Esophagus muscularis mucosa (tissue), 4 donors: ENCODE results near the gene GGA2. TPM values are rescaled to one million over a fixed set of nuclear protein-coding genes. Genes with fewer than 3 reads are reported as not detected.
"Not testable (repeated sequence)": the region's sequence is repeated elsewhere in the genome, so short reads cannot be mapped to it uniquely, and the experiment has no call there.

Experiments used
- DNase-seq: peaks from one replicate; pipeline ENCODE4 v3.0.0-alpha.2; 2017; ENCODE audit errors: extremely low spot score
- H3K27ac ChIP-seq, 4 donors: fragments of 200-600 bp; sonication (generic); replicated peaks in 1 of 4; 1 replicate in 3 of 4; 2 replicates in 1 of 4; pipeline ENCODE4 v1.5.1; 2016 to 2019; ENCODE audit warnings: mild to moderate bottlenecking in 1 of 4
- H3K27me3 ChIP-seq, 4 donors: fragments of 200-600 bp; sonication (generic); one replicate each; pipeline versions ENCODE4 v1.5.1 to v1.6.0; 2016 to 2019
- H3K36me3 ChIP-seq, 4 donors: fragments of 200-600 bp; sonication (generic); one replicate each; pipeline ENCODE4 v1.5.1; 2016 to 2019
- H3K4me1 ChIP-seq, 4 donors: fragments of 200-600 bp; sonication (generic); one replicate each; pipeline ENCODE4 v1.5.1; 2016 to 2019
- H3K4me3 ChIP-seq, 4 donors: fragments of 200-600 bp; sonication (generic); 1 replicate in 2 of 4; 2 replicates in 2 of 4; pipeline ENCODE4 v1.5.1; 2016 to 2019; ENCODE audit warnings: mild to moderate bottlenecking in 4 of 4, moderate library complexity in 1 of 4
- H3K9me3 ChIP-seq, 4 donors: fragments of 200-600 bp; sonication (generic); 1 replicate in 3 of 4; 2 replicates in 1 of 4; pipeline ENCODE4 v1.5.1; 2016 to 2019
- CTCF ChIP-seq, 3 experiments: fragments of 200-600 bp in 2 of 3; fragments of 450-650 bp in 1 of 3; sonication (generic) in 2 of 3; IDR thresholded peaks; one replicate each; pipeline ENCODE4 v1.5.1; 2017 to 2019; ENCODE audit warnings: antibody characterized with exemption in 3 of 3, mild to moderate bottlenecking in 2 of 3, moderate library complexity in 1 of 3
- EP300 ChIP-seq: sonication (generic); formaldehyde crosslinking; IDR thresholded peaks from one replicate; pipeline ENCODE4 v1.6.1; 2017; ENCODE audit warnings: antibody characterized with exemption
- POLR2A ChIP-seq: fragments of 450-650 bp; IDR thresholded peaks from one replicate; pipeline ENCODE4 v1.6.1; 2017; ENCODE audit warnings: antibody characterized with exemption, moderate library complexity, mild to moderate bottlenecking, low read depth
- POLR2AphosphoS5 ChIP-seq, 2 donors: sonication (generic); formaldehyde crosslinking; IDR thresholded peaks; one replicate each; pipeline ENCODE4 v1.6.1; 2017; ENCODE audit warnings: antibody characterized with exemption in 2 of 2
- WGBS: methylation state at CpG from one replicate; pipeline ENCODE4 v1.1.5; 2018; 5-methylcytosine and 5-hydroxymethylcytosine counted together
- intact Hi-C: fragments of 100-400 bp; cut with DNase I; formaldehyde crosslinking; loops from one replicate; pipeline ENCODE4 v1.15.1; 2023
- total RNA-seq, 4 donors: library from RNA; depleted of rRNA; stranded (reverse); fragments of >200 nt; gene quantifications; one replicate each; pipeline versions ENCODE4 v1.1.0 to v1.2.1, GENCODE V29; 2016

Gene GGA2
- total RNA-seq, 4 donors from 2014 or later = 20.3 to 37.3 (median 23.0) TPM

- intact Hi-C loops = no loop called here
- peak in 1 of 3 experiments; percentile 17 for TF ChIP-seq CTCF (IDR thresholded peaks at IDR 0.05)
- TF ChIP-seq POLR2AphosphoS5 (IDR thresholded peaks at IDR 0.05) = peak; percentile 77 to 80
- no peak for TF ChIP-seq POLR2A
- DNase-seq = peak; percentile 95
- Histone ChIP-seq H3K27ac (peak within 1 kb of the TSS; percentile 74 to 86 (median 84)), H3K27me3 (no peaks in the 10 kb centered on the region), H3K4me3 (peak within 1 kb of the TSS; percentile 83 to 98 (median 90)), H3K36me3 (peaks cover 0 to 6% (median 4%) of the 10 kb centered on the region in 4 donors), H3K9me3 (no peaks in the 10 kb centered on the region), H3K4me1 (peaks cover 21 to 57% (median 49%) of the 10 kb centered on the region in 4 donors)
- 0% methylated on average over 31 of the region's 57 CpGs for WGBS
Measured at GRCh38 chr16:23452572-23453337, 57.5 kb downstream of the GGA2 start, which contains the start of gene COG7. Gene COG7, minus strand, starts transcription at chr16:23453189. Its CDS starts 195 bp downstream, at chr16:23452994.

- peak overlapping the region; percentile 74 to 86 (median 84) for H3K27ac ChIP-seq
- WGBS = 7% methylated on average over 10 of the region's 10 CpGs
- intact Hi-C loops = no loop called here
Measured at GRCh38 chr16:23452221-23452571, 58.1 kb downstream of the GGA2 start.

GRCh38 chr16:23448392-23448791 lies 61.9 kb downstream of the GGA2 start:
- no peak for DNase-seq
- WGBS = 66% methylated on average over 4 of the region's 4 CpGs
- peaks cover 10 to 35% (median 30%) of the 10 kb centered on the region in 4 donors for H3K36me3 ChIP-seq
- H3K9me3 ChIP-seq = no peaks in the 10 kb centered on the region
- H3K27ac ChIP-seq = no peak overlapping the region
- H3K4me1 ChIP-seq = peaks cover 14 to 54% (median 40%) of the 10 kb centered on the region in 4 donors
- H3K4me3 ChIP-seq = no peak overlapping the region
- intact Hi-C loops = no loop called here
- TF ChIP-seq EP300 (no peak), POLR2A (no peak), POLR2AphosphoS5 (IDR thresholded peaks at IDR 0.05) (no peak), CTCF (IDR thresholded peaks at IDR 0.05) (no peak)
- no peaks in the 10 kb centered on the region for H3K27me3 ChIP-seq

More at GRCh38 chr16:23452221-23452571, 58.1 kb downstream of the GGA2 start:
- H3K4me3 ChIP-seq = peak overlapping the region; percentile 83 to 98 (median 90)
- H3K36me3 ChIP-seq = peaks cover 0 to 8% (median 6%) of the 10 kb centered on the region in 4 donors
- H3K4me1 ChIP-seq = peaks cover 21 to 60% (median 50%) of the 10 kb centered on the region in 4 donors
- H3K27me3 ChIP-seq = no peaks in the 10 kb centered on the region
- no peak for DNase-seq
- H3K9me3 ChIP-seq = no peaks in the 10 kb centered on the region
- no peak for TF ChIP-seq CTCF (IDR thresholded peaks at IDR 0.05)
- TF ChIP-seq POLR2AphosphoS5 (IDR thresholded peaks at IDR 0.05) = no peak
- TF ChIP-seq POLR2A = no peak
- no peak for TF ChIP-seq EP300

- Histone ChIP-seq H3K4me1 (peaks cover 0 to 30% (median 15%) of the 10 kb centered on the region in 4 donors), H3K36me3 (peaks cover 12 to 75% (median 64%) of the 10 kb centered on the region in 4 donors)
- WGBS = 93% methylated on average over 7 of the region's 7 CpGs
- not testable (repeated sequence) for H3K27me3 ChIP-seq, H3K27ac ChIP-seq, H3K4me3 ChIP-seq, DNase-seq, H3K9me3 ChIP-seq
- intact Hi-C loops = loop anchor here (10.0 kb wide), 1 partner anchor 373 kb away; no protein-coding TSS in a partner anchor
Measured at GRCh38 chr16:23437542-23437941, 72.8 kb downstream of the GGA2 start.

DNA sequence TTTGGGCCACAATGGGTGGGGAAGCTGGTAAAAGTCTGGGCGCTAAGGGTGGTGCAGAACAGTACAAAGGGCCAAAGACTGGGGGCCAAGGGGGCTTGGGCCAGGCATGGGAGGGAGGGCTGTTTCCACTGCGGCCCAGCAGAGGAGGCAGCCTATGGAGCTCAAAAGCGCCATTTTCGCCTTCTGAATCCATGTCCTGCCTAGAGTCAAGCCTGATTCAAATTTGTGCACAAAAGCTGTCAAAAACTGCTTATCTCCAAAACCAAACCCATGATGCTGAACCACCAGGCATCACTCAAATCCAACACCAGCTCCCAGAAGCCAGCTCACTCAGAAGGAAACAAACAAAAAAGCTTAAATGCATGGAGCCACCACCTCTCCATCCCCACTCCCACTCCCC lies 73.3 kb downstream of the GGA2 start:
- H3K4me1 ChIP-seq = peaks cover 0 to 30% (median 15%) of the 10 kb centered on the region in 4 donors
- WGBS = 89% methylated on average over 4 of the region's 4 CpGs
- TF ChIP-seq EP300 (no peak), CTCF (IDR thresholded peaks at IDR 0.05) (no peak), POLR2AphosphoS5 (IDR thresholded peaks at IDR 0.05) (no peak), POLR2A (no peak)
- intact Hi-C loops = loop anchor here (10.0 kb wide), 1 partner anchor 372 kb away; no protein-coding TSS in a partner anchor
- DNase-seq = no peak
- no peaks in the 10 kb centered on the region for H3K9me3 ChIP-seq
- no peaks in the 10 kb centered on the region for H3K27me3 ChIP-seq
- peaks cover 12 to 75% (median 63%) of the 10 kb centered on the region in 4 donors for H3K36me3 ChIP-seq
- H3K27ac ChIP-seq = no peak overlapping the region
- no peak overlapping the region for H3K4me3 ChIP-seq
